Suprapubic skin (tissue), 4 donors: ENCODE results near the gene COL5A1.

ENCODE experiments used
- POLR2A ChIP-seq, 2 donors: fragments of 450-650 bp; IDR thresholded peaks; one replicate each; pipeline ENCODE4 v1.6.1; 2017; ENCODE audit warnings: antibody characterized with exemption in 2 of 2, mild to moderate bottlenecking in 2 of 2, moderate library complexity in 2 of 2
- POLR2AphosphoS5 ChIP-seq, 3 donors: sonication (generic); formaldehyde crosslinking; IDR thresholded peaks; one replicate each; pipeline ENCODE4 v1.6.1; 2017; ENCODE audit warnings: antibody characterized with exemption in 3 of 3
- TF ChIP-seq, protein P1 (sequence below), 2 donors: fragments of 200-600 bp in 1 of 2; fragments of 450-650 bp in 1 of 2; sonication (generic) in 1 of 2; IDR thresholded peaks; one replicate each; pipeline ENCODE4 v1.5.1; 2016 to 2019; ENCODE audit warnings: antibody characterized with exemption in 2 of 2, mild to moderate bottlenecking in 1 of 2, moderate library complexity in 1 of 2

- TF ChIP-seq, protein P1, sequence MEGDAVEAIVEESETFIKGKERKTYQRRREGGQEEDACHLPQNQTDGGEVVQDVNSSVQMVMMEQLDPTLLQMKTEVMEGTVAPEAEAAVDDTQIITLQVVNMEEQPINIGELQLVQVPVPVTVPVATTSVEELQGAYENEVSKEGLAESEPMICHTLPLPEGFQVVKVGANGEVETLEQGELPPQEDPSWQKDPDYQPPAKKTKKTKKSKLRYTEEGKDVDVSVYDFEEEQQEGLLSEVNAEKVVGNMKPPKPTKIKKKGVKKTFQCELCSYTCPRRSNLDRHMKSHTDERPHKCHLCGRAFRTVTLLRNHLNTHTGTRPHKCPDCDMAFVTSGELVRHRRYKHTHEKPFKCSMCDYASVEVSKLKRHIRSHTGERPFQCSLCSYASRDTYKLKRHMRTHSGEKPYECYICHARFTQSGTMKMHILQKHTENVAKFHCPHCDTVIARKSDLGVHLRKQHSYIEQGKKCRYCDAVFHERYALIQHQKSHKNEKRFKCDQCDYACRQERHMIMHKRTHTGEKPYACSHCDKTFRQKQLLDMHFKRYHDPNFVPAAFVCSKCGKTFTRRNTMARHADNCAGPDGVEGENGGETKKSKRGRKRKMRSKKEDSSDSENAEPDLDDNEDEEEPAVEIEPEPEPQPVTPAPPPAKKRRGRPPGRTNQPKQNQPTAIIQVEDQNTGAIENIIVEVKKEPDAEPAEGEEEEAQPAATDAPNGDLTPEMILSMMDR (IDR thresholded peaks at IDR 0.05): no peak
- TF ChIP-seq POLR2A (IDR thresholded peaks at IDR 0.05) (no peak), POLR2AphosphoS5 (IDR thresholded peaks at IDR 0.05) (no peak)
These were observed 143.9 kb downstream of the COL5A1 start for GRCh38 chr9:134785325-134786108.
